HCT116 (cell line): ENCODE data around the gene THSD4. TPM values are rescaled to one million over a fixed set of nuclear protein-coding genes. Genes with fewer than 3 reads are reported as not detected.

Source experiments
- ATAC-seq: fragments of 200-7000 bp; cut with Tn5 transposase; 2 replicates; pipeline ENCODE4 v1.9.1; 2020; ENCODE audit warnings: mild to moderate bottlenecking, moderate library complexity
- BruUV-seq: library from RNA; stranded (reverse); fragments of 400-500 nt; replicated peaks from 2 replicates; lab custom pipeline; 2021; lab: Mats Ljungman, UMichigan
- CTCF ChIA-PET: fragments of 300-600 bp; sonication (Branson Sonifier 250); formaldehyde crosslinking; loops from one replicate; lab custom pipeline; 2021; ENCODE audit warnings: antibody characterized with exemption; lab: Charles Lee
- POLR2A ChIA-PET: fragments of 300-600, 350-600 bp; sonication (Branson Sonifier 250); formaldehyde crosslinking; loops from one replicate; lab custom pipeline; 2021; ENCODE audit warnings: antibody characterized with exemption; lab: Charles Lee
- RAD21 ChIA-PET, 2 experiments: fragments of 300-600 bp; sonication (Branson Sonifier 250); formaldehyde crosslinking; loops; one replicate each; lab custom pipeline; 2023; ENCODE audit warnings: low total read pairs in 2 of 2; ENCODE audit not compliant: uncharacterized antibody in 2 of 2, unreplicated experiment in 2 of 2, low non-redundant PET in 1 of 2; lab: Charles Lee
- DNase-seq: peaks from one replicate; pipeline ENCODE4 v3.0.0-alpha.2; 2010; ENCODE audit warnings: low read depth, low spot score
- H2AFZ ChIP-seq: fragments of 200-600 bp; shearing (Covaris generic), sonication (generic); 2 replicates; pipeline ENCODE4 v1.6.1; 2017; ENCODE audit warnings: low read depth, mixed run types, mixed read lengths, antibody characterized with exemption, low read length; ENCODE audit not compliant: poor library complexity, severe bottlenecking
- H3K27ac ChIP-seq: 2 replicates; pipeline ENCODE4 v1.5.1; 2012; ENCODE audit warnings: low read depth, low read length
- H3K27me3 ChIP-seq: fragments of 200-600 bp; sonication (generic); 2 replicates; pipeline ENCODE4 v1.6.1; 2016; ENCODE audit warnings: mixed run types, low read length, mixed read lengths; ENCODE audit not compliant: insufficient read depth
- H3K36me3 ChIP-seq, 2 experiments: fragments of 200-500 bp in 1 of 2; fragments of 200-600 bp in 1 of 2; sonication (Bioruptor generic) in 1 of 2; sonication (generic) in 1 of 2; 2 replicates each; pipeline versions ENCODE4 v1.5.1 to v1.6.1; 2014 to 2016; ENCODE audit warnings: low read length in 2 of 2, inconsistent platforms in 1 of 2, mixed read lengths in 1 of 2, mixed run types in 1 of 2; ENCODE audit not compliant: insufficient read depth in 2 of 2, control insufficient read depth in 1 of 2
- H3K4me1 ChIP-seq, 2 experiments: fragments of 200-600 bp in 1 of 2; sonication (generic) in 1 of 2; 2 replicates each; pipeline versions ENCODE4 v1.5.1 to v1.6.1; 2012 to 2017; ENCODE audit warnings: low read length in 2 of 2, inconsistent platforms in 1 of 2, mild to moderate bottlenecking in 1 of 2, mixed read lengths in 1 of 2, mixed run types in 1 of 2, moderate library complexity in 1 of 2; ENCODE audit not compliant: insufficient read depth in 2 of 2, control insufficient read depth in 1 of 2
- H3K4me2 ChIP-seq: fragments of 200-600 bp; sonication (generic); 2 replicates; pipeline ENCODE4 v1.6.1; 2017; ENCODE audit warnings: mixed run types, low read length, mixed read lengths
- H3K4me3 ChIP-seq, 2 experiments: fragments of 200-600 bp in 1 of 2; sonication (generic) in 1 of 2; replicated peaks in 1 of 2; 2 replicates each; pipeline ENCODE4 v1.5.1; 2011 to 2016; ENCODE audit warnings: low read length in 2 of 2, control low read depth in 1 of 2, low read depth in 1 of 2, mild to moderate bottlenecking in 1 of 2, mixed read lengths in 1 of 2, mixed run types in 1 of 2
- H3K79me2 ChIP-seq: fragments of 200-600 bp; sonication (generic); 2 replicates; pipeline ENCODE4 v1.6.1; 2017; ENCODE audit warnings: mild to moderate bottlenecking, mixed run types, low read length, moderate library complexity, mixed read lengths; ENCODE audit not compliant: insufficient read depth
- H3K9ac ChIP-seq: fragments of 200-600 bp; sonication (generic); 2 replicates; pipeline ENCODE4 v1.6.1; 2016; ENCODE audit warnings: low read length, mixed read lengths
- H3K9me2 ChIP-seq: fragments of 200-600 bp; sonication (generic), shearing (Covaris generic); 2 replicates; pipeline ENCODE4 v1.6.1; 2017; ENCODE audit warnings: mixed run types, mild to moderate bottlenecking, moderate library complexity; ENCODE audit not compliant: insufficient read depth
- H3K9me3 ChIP-seq, 2 experiments: fragments of 200-500 bp in 1 of 2; fragments of 200-600 bp in 1 of 2; sonication (Bioruptor generic) in 1 of 2; sonication (generic) in 1 of 2; 2 replicates each; pipeline ENCODE4 v1.6.1; 2014 to 2017; ENCODE audit warnings: low read length in 2 of 2, mixed read lengths in 2 of 2, inconsistent platforms in 1 of 2, low read depth in 1 of 2, mild to moderate bottlenecking in 1 of 2, mixed run types in 1 of 2, moderate library complexity in 1 of 2; ENCODE audit not compliant: control insufficient read depth in 1 of 2, insufficient read depth in 1 of 2
- H4K20me1 ChIP-seq: fragments of 200-600 bp; sonication (generic), shearing (Covaris generic); 2 replicates; pipeline ENCODE4 v1.6.1; 2017; ENCODE audit warnings: mixed run types, mild to moderate bottlenecking, moderate library complexity; ENCODE audit not compliant: insufficient read depth
- EGR1 ChIP-seq: IDR thresholded peaks from 2 replicates; pipeline ENCODE4 v1.6.1; 2012; ENCODE audit warnings: low read depth
- ELF1 ChIP-seq: IDR thresholded peaks from 2 replicates; pipeline ENCODE4 v1.6.1; 2012; ENCODE audit warnings: low read depth, borderline replicate concordance
- JUND ChIP-seq: IDR thresholded peaks from 2 replicates; pipeline ENCODE4 v1.6.1; 2012
- RAD21 ChIP-seq: IDR thresholded peaks from 2 replicates; pipeline ENCODE4 v1.6.1; 2012; ENCODE audit warnings: low read depth, mild to moderate bottlenecking
- REST ChIP-seq: IDR thresholded peaks from 2 replicates; pipeline ENCODE4 v1.6.1; 2012; ENCODE audit warnings: low read depth
- SIN3A ChIP-seq: IDR thresholded peaks from 2 replicates; pipeline ENCODE4 v1.6.1; 2012; ENCODE audit warnings: low read depth
- TCF7L2 ChIP-seq: IDR thresholded peaks from 2 replicates; pipeline ENCODE4 v1.7.0; 2011; ENCODE audit warnings: borderline replicate concordance, inconsistent platforms; ENCODE audit not compliant: insufficient read depth, insufficient read length; ENCODE audit errors: extremely low read depth
- ZFX ChIP-seq: fragments of 450-650 bp; IDR thresholded peaks from 2 replicates; pipeline ENCODE4 v1.6.1; 2017
- intact Hi-C: fragments of 100-400 bp; cut with micrococcal nuclease; formaldehyde crosslinking; loops from 2 replicates; pipeline ENCODE4 v1.10.0; 2022
- total RNA-seq: library from RNA; stranded (reverse); gene quantifications from one replicate; pipeline ENCODE4 v1.2.1, GENCODE V29; 2021; ENCODE audit not compliant: unreplicated experiment
- TF ChIP-seq, protein P1 (sequence below): IDR thresholded peaks from 2 replicates; pipeline ENCODE4 v1.6.1; 2011; ENCODE audit warnings: mild to moderate bottlenecking, low read length, moderate library complexity; ENCODE audit not compliant: insufficient replicate concordance; ENCODE audit errors: extremely low read depth

Gene THSD4
- total RNA-seq, 1 experiment from 2014 or later: 30.5 TPM

GRCh38 chr15:71306538-71306937 lies 191.3 kb downstream of the THSD4 start:
- no peaks in the 10 kb centered on the region for H3K27me3 ChIP-seq
- CTCF ChIA-PET: no interaction called here
- no peak overlapping the region for H3K4me2 ChIP-seq
- H3K79me2 ChIP-seq: no peaks in the 10 kb centered on the region
- BruUV-seq: no TSS peak
- H3K9me2 ChIP-seq: no peaks in the 10 kb centered on the region
- H4K20me1 ChIP-seq: no peaks in the 10 kb centered on the region
- peaks cover 0 to 8% of the 10 kb centered on the region in 2 experiments; a peak in 1 of 4 replicates for H3K4me1 ChIP-seq
- intact Hi-C loops: no loop called here
- H3K27ac ChIP-seq: no peak overlapping the region
- DNase-seq (no peak), ATAC-seq (no peak)
- H3K9ac ChIP-seq: no peak overlapping the region
- POLR2A ChIA-PET: no interaction called here
- TF ChIP-seq RAD21 (no peak), ELF1 (no peak), REST (no peak), EGR1 (no peak), ZFX (no peak), JUND (no peak), SIN3A (no peak), TCF7L2 (no peak)
- TF ChIP-seq, protein P1, sequence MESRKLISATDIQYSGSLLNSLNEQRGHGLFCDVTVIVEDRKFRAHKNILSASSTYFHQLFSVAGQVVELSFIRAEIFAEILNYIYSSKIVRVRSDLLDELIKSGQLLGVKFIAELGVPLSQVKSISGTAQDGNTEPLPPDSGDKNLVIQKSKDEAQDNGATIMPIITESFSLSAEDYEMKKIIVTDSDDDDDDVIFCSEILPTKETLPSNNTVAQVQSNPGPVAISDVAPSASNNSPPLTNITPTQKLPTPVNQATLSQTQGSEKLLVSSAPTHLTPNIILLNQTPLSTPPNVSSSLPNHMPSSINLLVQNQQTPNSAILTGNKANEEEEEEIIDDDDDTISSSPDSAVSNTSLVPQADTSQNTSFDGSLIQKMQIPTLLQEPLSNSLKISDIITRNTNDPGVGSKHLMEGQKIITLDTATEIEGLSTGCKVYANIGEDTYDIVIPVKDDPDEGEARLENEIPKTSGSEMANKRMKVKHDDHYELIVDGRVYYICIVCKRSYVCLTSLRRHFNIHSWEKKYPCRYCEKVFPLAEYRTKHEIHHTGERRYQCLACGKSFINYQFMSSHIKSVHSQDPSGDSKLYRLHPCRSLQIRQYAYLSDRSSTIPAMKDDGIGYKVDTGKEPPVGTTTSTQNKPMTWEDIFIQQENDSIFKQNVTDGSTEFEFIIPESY: no peak
- no peak overlapping the region for H2AFZ ChIP-seq
- RAD21 ChIA-PET: no interaction called here
- H3K4me3 ChIP-seq: no peak overlapping the region
- no peaks in the 10 kb centered on the region for H3K36me3 ChIP-seq
- no peaks in the 10 kb centered on the region; a peak in 1 of 4 replicates for H3K9me3 ChIP-seq
